MM.1S (cell line): ENCODE measurements around the gene TTLL10.

Experiments
- CTCF ChIP-seq: fragments of 300-600 bp; sonication (generic); IDR thresholded peaks from 2 replicates; pipeline ENCODE4 v1.5.1; 2016; ENCODE audit warnings: antibody characterized with exemption, low read length, mixed read lengths
- EZH2 ChIP-seq: fragments of 300-600 bp; sonication (generic); optimal IDR thresholded peaks from 2 replicates; pipeline ENCODE3; 2017; ENCODE audit warnings: low read depth, mild to moderate bottlenecking, antibody characterized with exemption, low read length, mixed read lengths

- TF ChIP-seq CTCF, result no peak
- TF ChIP-seq EZH2, result no peak
Measured at GRCh38 chr1:1161078-1161682, 12.5 kb upstream of the TTLL10 start.
